Ramos (cell line): ENCODE data around the gene BCAS3.
"Not testable (repeated sequence)": the region's sequence is repeated elsewhere in the genome, so short reads cannot be mapped to it uniquely, and the experiment has no call there.

ENCODE experiments used
- in situ Hi-C: fragments of 300-500 bp; cut with MboI; formaldehyde crosslinking; loops from one replicate; pipeline ENCODE4 v1.14.3; 2022; ENCODE audit warnings: low sequenced_read_pairs; ENCODE audit not compliant: unreplicated experiment

The BCAS3 gene

DNA sequence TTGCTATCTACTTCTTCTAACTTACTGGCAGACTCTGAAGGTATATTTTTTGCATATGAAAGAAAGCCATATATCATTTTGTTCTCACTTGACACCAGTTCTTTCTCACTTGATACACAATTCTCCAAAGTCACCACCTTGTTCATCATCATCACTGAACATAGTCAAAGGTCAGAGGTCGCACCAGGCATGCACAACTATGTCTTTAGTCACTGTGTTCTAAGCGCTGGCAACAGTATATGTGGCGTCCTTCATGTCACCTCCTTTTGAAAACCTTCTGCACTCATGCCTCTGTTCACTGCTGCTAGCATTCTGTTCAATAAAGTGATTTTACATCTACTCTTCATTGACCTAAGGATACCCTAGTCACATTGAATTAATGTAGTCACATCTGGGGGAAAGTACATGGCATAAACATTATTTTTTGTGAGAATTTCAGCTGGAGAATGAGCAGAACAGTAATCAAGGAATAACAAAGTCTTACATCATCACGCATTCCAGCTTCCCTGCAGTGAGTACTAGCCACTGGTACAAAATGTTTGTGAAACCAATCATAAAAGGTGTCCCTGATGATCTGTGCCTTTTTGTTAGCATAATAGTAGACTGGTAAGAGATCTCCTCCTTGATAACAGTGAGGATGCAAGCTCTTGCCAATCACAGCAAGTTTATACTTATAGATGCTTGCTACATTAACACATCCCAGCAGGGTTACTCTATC lies 754.1 kb downstream of the BCAS3 start:
- in situ Hi-C loops: no loop called here

DNA sequence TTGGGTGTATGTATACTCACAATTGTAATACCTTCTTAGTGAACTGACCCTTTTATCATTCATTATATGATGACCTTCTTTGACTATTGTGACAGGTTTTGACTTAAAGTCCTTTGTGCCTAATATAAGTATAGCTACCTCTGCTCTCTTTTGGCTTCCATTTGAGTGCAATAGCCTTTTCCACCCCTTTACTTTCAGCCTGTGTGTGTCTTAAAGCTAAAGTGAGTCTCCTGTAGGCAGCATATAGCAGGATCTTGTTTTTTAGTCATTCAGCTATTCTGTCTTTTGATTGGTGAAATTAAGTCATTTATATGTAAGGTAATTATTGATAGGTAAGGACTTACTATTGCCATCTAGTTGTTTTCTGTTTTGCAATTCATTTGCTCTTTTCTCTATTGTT lies 758.6 kb downstream of the BCAS3 start:
- in situ Hi-C loops: no loop called here

DNA sequence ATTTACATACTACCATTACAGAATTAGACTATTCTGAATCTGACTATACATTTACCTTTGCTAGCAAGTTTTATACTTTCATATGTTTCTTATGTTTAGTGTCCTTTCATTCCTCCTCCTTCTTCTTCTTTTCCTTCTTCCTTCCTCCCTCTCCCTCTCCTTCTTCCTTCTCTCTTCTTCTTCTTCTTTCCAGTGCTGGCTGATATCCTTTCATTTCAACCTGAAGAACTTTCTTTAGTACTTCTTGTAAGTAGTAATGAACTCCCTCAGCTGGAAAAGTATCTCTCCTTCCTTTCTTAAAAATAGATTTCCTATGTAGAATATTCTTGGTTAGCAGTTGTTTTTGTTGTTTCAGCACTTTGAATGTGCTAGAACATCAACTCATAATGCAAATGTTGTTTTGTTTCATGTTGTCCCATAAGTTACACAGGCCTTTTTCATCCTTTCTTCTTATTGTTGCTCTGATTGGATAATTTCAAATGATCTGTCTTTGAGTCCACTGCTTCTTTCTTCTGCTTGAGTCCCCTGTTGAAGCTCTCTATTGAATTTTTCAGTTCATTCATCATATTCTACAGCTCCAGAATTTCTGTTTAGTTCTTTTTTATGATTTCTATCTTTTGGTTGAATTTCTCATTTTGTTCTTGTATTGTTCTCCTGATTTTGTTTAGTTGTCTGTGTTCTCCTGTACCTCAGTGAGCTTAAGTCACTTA lies 759.5 kb downstream of the BCAS3 start:
- in situ Hi-C loops: no loop called here

DNA sequence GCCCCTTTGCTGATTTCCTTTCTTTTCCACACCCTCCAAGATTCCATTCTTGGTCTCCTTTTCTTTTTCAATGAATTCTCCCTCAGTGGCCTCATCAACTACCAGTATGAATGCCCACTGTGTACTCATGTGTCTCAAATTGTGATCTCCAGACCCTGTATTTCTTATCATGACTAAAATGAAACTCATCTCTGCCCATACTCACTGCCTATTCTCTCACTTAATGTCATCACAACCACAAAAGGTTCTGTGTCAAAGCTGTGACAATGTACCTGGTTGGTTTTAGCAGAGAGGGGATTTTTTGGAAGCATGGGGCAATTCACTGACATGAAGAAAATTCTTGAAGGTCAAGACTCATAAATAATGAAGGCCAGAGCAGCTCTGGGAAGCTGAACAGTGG lies 763.0 kb downstream of the BCAS3 start:
- in situ Hi-C loops: no loop called here

DNA sequence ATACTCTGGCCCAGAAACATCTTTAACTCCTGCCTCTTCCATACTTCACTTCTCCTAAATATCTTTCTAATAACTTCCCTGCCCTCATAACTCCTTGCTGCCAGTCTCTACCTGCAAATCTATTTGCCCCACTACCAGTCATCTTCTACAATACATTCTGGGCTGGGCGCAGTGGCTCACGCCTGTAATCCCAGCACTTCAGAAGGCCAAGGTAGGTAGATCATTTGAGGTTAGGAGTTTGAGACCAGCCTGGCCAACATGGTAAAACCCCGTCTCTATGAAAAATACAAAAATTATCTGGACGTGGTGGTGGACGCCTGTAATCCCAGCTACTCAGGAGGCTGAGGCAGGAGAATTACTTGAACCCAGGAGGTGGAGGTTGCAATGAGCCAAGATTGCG lies 763.9 kb downstream of the BCAS3 start:
- in situ Hi-C loops: not testable (repeated sequence)

DNA sequence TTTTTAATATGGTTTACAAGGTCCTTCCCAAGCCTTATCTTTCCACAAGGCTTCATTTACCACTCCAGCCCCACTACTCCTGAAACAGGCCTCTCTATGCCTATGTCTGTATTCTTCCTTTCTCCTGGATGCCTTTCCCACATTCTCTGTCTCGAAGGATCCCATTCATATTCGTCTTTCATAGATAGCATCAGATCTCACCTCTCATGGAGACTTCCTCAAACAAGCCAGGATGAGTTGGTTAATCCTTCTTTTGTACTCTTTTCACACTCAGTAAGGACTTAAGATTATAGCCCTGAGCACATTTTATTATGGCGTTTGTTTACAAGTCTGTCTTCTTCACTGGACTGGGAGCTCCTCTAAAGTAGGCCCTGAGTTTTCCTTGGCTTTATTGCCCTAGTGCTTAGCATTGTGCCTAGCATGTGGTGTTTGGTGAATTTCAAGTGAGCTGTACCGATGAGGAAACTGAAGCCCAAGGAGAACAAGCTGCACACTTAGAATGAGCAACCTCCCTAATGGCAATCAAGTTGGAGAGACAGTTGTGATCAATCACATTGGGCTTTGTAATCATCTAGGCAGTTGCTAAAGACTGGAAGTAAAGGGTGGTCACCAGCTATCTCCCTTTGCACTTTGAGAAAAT lies 764.6 kb downstream of the BCAS3 start:
- in situ Hi-C loops: no loop called here
